Heart left ventricle (tissue), 16 donors: ENCODE measurements around the gene LRRC43. TPM values are rescaled to one million over a fixed set of nuclear protein-coding genes. Genes with fewer than 3 reads are reported as not detected.
"Not testable (repeated sequence)": the region's sequence is repeated elsewhere in the genome, so short reads cannot be mapped to it uniquely, and the experiment has no call there.

Experiments used
- ATAC-seq, 4 donors: fragments of 200-7000 bp; cut with Tn5 transposase; one replicate each; pipeline ENCODE4 v1.9.1; 2020 to 2022; ENCODE audit warnings: moderate library complexity in 4 of 4, mild to moderate bottlenecking in 3 of 4, moderate number of reproducible peaks in 1 of 4
- DNase-seq, 5 donors: peaks; one replicate each; pipeline ENCODE4 v3.0.0-alpha.2; 2020
- H3K27ac ChIP-seq, 12 donors: fragments of 200-600 bp; sonication (generic) in 4 of 12; one replicate each; pipeline versions ENCODE4 v1.5.0 to v1.8.0; 2016 to 2022; ENCODE audit warnings: mild to moderate bottlenecking in 2 of 12
- H3K27me3 ChIP-seq, 9 donors: fragments of 200-600 bp; sonication (generic) in 2 of 9; one replicate each; pipeline versions ENCODE4 v1.5.1 to v1.8.0; 2016 to 2022; ENCODE audit warnings: mild to moderate bottlenecking in 3 of 9
- H3K36me3 ChIP-seq, 9 donors: fragments of 200-600 bp; sonication (generic) in 2 of 9; one replicate each; pipeline versions ENCODE4 v1.5.0 to v1.8.0; 2018 to 2022; ENCODE audit warnings: mild to moderate bottlenecking in 2 of 9
- H3K4me1 ChIP-seq, 12 donors: fragments of 200-600 bp; sonication (generic) in 4 of 12; one replicate each; pipeline versions ENCODE4 v1.5.0 to v1.8.0; 2016 to 2022; ENCODE audit warnings: mild to moderate bottlenecking in 3 of 12
- H3K4me3 ChIP-seq, 12 donors: fragments of 200-600 bp; sonication (generic) in 4 of 12; one replicate each; pipeline versions ENCODE4 v1.5.0 to v1.8.0; 2017 to 2022; ENCODE audit warnings: mild to moderate bottlenecking in 9 of 12, moderate library complexity in 4 of 12
- H3K9me3 ChIP-seq, 12 donors: fragments of 200-600 bp; sonication (generic) in 4 of 12; one replicate each; pipeline versions ENCODE4 v1.5.0 to v1.8.0; 2016 to 2022; ENCODE audit warnings: mild to moderate bottlenecking in 1 of 12
- CTCF ChIP-seq, 12 donors: fragments of 200-600 bp; sonication (generic) in 4 of 12; IDR thresholded peaks; one replicate each; pipeline versions ENCODE4 v1.5.0 to v1.8.0; 2018 to 2022; ENCODE audit warnings: antibody characterized with exemption in 12 of 12, mild to moderate bottlenecking in 5 of 12
- POLR2A ChIP-seq, 2 donors: fragments of 450-650 bp; IDR thresholded peaks; one replicate each; pipeline ENCODE4 v1.6.1; 2017; ENCODE audit warnings: antibody characterized with exemption in 2 of 2, mild to moderate bottlenecking in 2 of 2, moderate library complexity in 2 of 2
- WGBS, 4 donors: extraction: QIAGEN DNeasy Blood & Tissue Kit in 2 of 4; methylation state at CpG; one replicate each; pipeline versions ENCODE4 v1.1.5 to v1.1.7; 2013 to 2018; 5-methylcytosine and 5-hydroxymethylcytosine counted together
- intact Hi-C, 10 donors: fragments of 100-400 bp; cut with DNase I; formaldehyde crosslinking; loops; one replicate each; pipeline versions ENCODE4 v1.11.1 to v1.14.2; 2022
- polyA plus RNA-seq, 2 donors: library from polyadenylated mRNA; stranded (reverse); fragments of 200-250 nt; gene quantifications; one replicate each; pipeline ENCODE4 v1.2.3, GENCODE V29; 2013
- total RNA-seq, 9 donors: library from RNA; depleted of rRNA in 2 of 9; stranded (reverse); fragments of >200 nt in 2 of 9; fragmentation: NEBNext Ultra II Directional in 3 of 9; extraction: Animal tissue kit (Norgen Biotek cat#: 25700) in 3 of 9; gene quantifications; one replicate each; pipeline versions ENCODE4 v1.1.0 to v1.2.4, GENCODE V29; 2016 to 2023
- donor health status: ischemic (EF 13 %, LVEDD 7.1; RV severe dilation, severe dysfunction).
- donor health status: healthy with polysubstance abuse.
- donor health status: DM: no; HTN: yes; CAD: no.
- donor health status: DM: no; HTN: no; CAD: no.
- donor health status: ischemic (EF 25% LVEDD 6.9; RV normal size, moderate dysfunction).
- donor health status: ischemic (EF 25% LVEDD 5.7; RV mildly dilated, moderate dysfunction).
- donor health status: healthy.
- donor health status: DM: yes; HTN: yes; CAD: no.
- donor health status: ischemic (EF 35%, LVEDD 5.7; RV mildly dilated, moderate dysfunction).
- donor health status: nonischemic (EF 11% LVEDD 7.7; RV severe dilation, severe dysfunction).
- donor health status: DM: yes; HTN: yes; CAD: no.
- donor health status: PGD.
- donor health status: ischemic (EF 29% LVEDD 5.4; RV normal size, mild dysfunction).
- donor health status: nonischemic (EF 23%, LVEDD 6.1; RV moderate dilation, normal function).

Gene LRRC43
- total and polyA plus RNA-seq, 11 donors, result 0.15 to 1.9 (median 0.83) TPM; not detected in 1

GRCh38 chr12:122171399-122171798 lies 11.5 kb upstream of the LRRC43 start:
- DNase-seq, result no peak
- ATAC-seq, result no peak
- intact Hi-C loops, result no loop called here
- no peaks in the 10 kb centered on the region for H3K36me3 ChIP-seq
- no peaks in the 10 kb centered on the region for H3K4me1 ChIP-seq
- no peaks in the 10 kb centered on the region for H3K9me3 ChIP-seq
- H3K27me3 ChIP-seq, result peaks cover 0 to 3% (median 0%) of the 10 kb centered on the region in 9 donors
- 86 to 95% (median 89%) methylated on average over 5 of the region's 5 CpGs for WGBS, 4 donors
- no peak overlapping the region for H3K4me3 ChIP-seq
- no peak overlapping the region for H3K27ac ChIP-seq
- TF ChIP-seq POLR2A (IDR thresholded peaks at IDR 0.05) (no peak), CTCF (IDR thresholded peaks at IDR 0.05) (no peak)

- Histone ChIP-seq H3K27me3 (peaks cover 0 to 3% (median 0%) of the 10 kb centered on the region in 9 donors), H3K36me3 (no peaks in the 10 kb centered on the region), H3K9me3 (no peaks in the 10 kb centered on the region), H3K27ac (no peak overlapping the region), H3K4me1 (no peaks in the 10 kb centered on the region), H3K4me3 (no peak overlapping the region)
- intact Hi-C loops, result no loop called here
- TF ChIP-seq CTCF (IDR thresholded peaks at IDR 0.05), result no peak
- TF ChIP-seq POLR2A (IDR thresholded peaks at IDR 0.05), result no peak
- WGBS, 4 donors, result 71 to 78% (median 75%) methylated on average over 17 of the region's 17 CpGs
- no peak for DNase-seq
- ATAC-seq, result no peak
Measured at GRCh38 chr12:122172262-122172939, 10.5 kb upstream of the LRRC43 start.

- ATAC-seq, result no peak
- peaks cover 0 to 3% (median 0%) of the 10 kb centered on the region in 9 donors for H3K27me3 ChIP-seq
Measured at GRCh38 chr12:122174155-122174845, 8.6 kb upstream of the LRRC43 start, which contains the start of gene IL31. Gene IL31 (minus strand): TSS chr12:122174221. CDS start chr12:122174172, 49 bp downstream.

GRCh38 chr12:122176473-122176872 lies 6.5 kb upstream of the LRRC43 start:
- H3K4me3 ChIP-seq, H3K36me3 ChIP-seq, H3K4me1 ChIP-seq, H3K27me3 ChIP-seq, DNase-seq, H3K9me3 ChIP-seq, intact Hi-C loops, H3K27ac ChIP-seq, ATAC-seq: not testable (repeated sequence)
- 88 to 95% (median 90%) methylated on average over 4 of the region's 4 CpGs for WGBS, 4 donors

More at GRCh38 chr12:122174155-122174845, 8.6 kb upstream of the LRRC43 start, which contains the start of gene IL31:
- H3K4me3 ChIP-seq, result no peak within 1 kb of the TSS
- H3K27ac ChIP-seq, result no peak within 1 kb of the TSS
- no peaks in the 10 kb centered on the region for H3K9me3 ChIP-seq
- H3K36me3 ChIP-seq, result no peaks in the 10 kb centered on the region
- intact Hi-C loops, result no loop called here
- no peaks in the 10 kb centered on the region for H3K4me1 ChIP-seq
- 88 to 92% (median 90%) methylated on average over 17 of the region's 17 CpGs for WGBS, 4 donors
- no peak for TF ChIP-seq CTCF (IDR thresholded peaks at IDR 0.05)
- TF ChIP-seq POLR2A (IDR thresholded peaks at IDR 0.05), result no peak
- no peak for DNase-seq
